DMS79 treated with DMSO at 0.1 percent for 48 hours (cell line): ENCODE data around the gene MAGOH.
"Not testable (repeated sequence)": the region's sequence is repeated elsewhere in the genome, so short reads cannot be mapped to it uniquely, and the experiment has no call there.

Experiments
- DNase-seq: peaks from one replicate; lab custom pipeline; 2025; lab: John Stamatoyannopoulos, UW

Gene MAGOH

DNA sequence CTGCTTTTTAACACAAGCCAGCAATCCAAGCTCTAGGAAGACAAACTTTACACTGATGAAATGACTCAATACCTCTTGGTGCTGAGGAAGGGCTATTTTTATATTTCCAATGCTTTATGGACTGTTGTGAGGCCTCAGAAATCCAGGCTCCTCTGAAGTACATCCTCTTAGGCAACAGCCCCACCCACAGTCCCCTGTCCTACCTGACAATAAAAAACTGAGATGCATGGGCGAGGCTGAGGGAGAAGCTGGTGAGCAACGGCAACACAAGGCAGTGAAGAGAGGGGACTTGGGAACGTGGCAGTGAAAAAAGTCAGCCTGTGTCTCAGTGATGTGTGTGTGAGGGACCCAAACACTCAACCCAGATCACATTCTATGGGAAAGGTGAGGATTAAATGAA lies 51.8 kb downstream of the MAGOH start:
- no peak for DNase-seq

GRCh38 chr1:53185955-53186297 lies 52.4 kb downstream of the MAGOH start:
- not testable (repeated sequence) for DNase-seq

DNA sequence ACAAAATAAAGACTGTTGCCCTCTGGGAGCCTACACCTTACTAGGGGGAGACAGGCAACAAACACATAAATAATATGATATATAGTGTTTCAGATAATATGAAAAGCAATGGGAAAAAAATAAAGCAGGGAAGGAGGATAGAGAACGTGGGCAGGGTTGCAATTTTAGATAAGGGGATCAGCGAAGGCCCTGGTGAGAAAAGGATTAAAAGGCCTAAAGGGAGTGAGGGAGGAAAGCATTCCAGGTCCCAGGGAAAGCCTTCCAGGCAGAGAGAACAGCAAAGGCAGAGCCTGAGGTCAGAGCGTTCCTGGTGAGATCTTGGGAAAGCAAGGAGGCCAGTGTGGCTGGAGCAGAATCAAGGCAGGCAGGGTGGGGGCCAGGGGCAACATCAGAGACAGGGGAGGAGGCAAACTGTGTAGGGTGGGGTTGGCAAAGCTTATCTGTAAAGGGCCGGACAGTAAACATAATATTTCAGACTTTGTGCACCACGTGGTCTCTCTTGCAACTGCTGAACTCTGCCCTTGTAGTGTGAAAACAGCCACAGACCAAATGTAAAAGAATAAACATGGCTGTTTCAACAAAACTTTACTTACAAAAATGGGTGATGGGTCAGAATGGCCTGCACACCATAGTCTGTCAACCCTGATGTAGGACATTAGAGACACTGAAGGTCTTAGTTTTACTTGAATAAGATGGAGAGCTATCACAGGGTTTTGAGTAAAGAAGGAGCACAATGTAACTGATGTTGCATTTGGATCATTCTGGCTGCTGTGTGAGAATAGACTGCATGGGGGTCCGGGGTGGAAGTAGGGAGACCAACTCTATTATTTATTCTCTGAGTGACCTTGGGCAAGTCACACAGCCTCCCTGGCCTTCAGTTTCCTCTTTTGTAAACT lies 55.0 kb downstream of the MAGOH start:
- DNase-seq = no peak

- no peak for DNase-seq
Observed at GRCh38 chr1:53182716-53183094, 55.6 kb downstream of the MAGOH start.

GRCh38 chr1:53182111-53182593 lies 56.2 kb downstream of the MAGOH start:
- DNase-seq = peak; percentile 53

DNA sequence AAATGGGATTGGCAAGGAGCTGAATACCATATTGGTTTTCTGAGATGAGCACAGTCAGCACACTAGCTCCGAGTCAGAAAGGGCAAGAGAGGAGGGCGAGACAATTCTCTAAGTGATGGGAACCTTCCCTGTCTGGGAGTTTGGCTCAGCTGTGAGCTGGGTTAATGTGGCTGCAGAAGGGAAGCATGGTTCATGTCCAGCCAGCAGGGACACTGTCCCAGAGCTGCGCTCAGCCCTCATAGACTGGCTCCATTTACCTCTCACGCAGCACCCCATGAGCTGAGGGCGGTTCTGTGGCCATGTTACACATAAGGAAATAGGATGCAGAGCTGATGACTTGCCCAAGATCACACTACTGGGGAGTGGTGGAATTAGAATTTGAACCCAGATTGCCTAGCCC lies 57.4 kb downstream of the MAGOH start:
- no peak for DNase-seq

DNA sequence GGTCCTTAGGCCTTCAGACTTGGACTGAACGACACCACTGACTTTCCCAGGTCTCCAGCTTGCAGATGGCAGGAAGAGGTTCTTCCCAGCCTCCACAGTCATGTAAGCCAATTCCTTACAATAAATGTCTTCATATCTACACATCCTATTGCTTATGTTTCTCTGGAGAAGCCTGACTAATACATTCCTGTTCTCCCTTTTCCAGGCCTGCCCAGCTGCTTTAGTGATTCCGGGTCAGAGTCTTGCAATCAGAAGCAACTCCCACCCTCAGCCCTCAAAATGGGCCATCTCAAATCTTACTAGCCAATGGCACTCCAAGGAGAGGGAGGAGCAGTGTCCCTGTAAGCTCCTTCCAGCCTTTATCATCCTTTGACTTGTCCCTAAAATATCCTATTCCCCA lies 58.1 kb downstream of the MAGOH start:
- no peak for DNase-seq
